NOMO-1 treated with dmso at 0.1 percent for 144 hours (cell line): ENCODE data around the gene EIF2B5.
A peak's percentile ranks its signal among the peaks of the same experiment; 100 is the strongest.

ENCODE experiments used
- DNase-seq: peaks from one replicate; lab custom pipeline; 2025; ENCODE audit not compliant: unreplicated experiment; lab: John Stamatoyannopoulos, UW

Gene EIF2B5

GRCh38 chr3:184173374-184173722 lies 38.2 kb downstream of the EIF2B5 start:
- DNase-seq, result no peak

GRCh38 chr3:184174284-184174645 lies 39.1 kb downstream of the EIF2B5 start:
- DNase-seq, result no peak

DNA sequence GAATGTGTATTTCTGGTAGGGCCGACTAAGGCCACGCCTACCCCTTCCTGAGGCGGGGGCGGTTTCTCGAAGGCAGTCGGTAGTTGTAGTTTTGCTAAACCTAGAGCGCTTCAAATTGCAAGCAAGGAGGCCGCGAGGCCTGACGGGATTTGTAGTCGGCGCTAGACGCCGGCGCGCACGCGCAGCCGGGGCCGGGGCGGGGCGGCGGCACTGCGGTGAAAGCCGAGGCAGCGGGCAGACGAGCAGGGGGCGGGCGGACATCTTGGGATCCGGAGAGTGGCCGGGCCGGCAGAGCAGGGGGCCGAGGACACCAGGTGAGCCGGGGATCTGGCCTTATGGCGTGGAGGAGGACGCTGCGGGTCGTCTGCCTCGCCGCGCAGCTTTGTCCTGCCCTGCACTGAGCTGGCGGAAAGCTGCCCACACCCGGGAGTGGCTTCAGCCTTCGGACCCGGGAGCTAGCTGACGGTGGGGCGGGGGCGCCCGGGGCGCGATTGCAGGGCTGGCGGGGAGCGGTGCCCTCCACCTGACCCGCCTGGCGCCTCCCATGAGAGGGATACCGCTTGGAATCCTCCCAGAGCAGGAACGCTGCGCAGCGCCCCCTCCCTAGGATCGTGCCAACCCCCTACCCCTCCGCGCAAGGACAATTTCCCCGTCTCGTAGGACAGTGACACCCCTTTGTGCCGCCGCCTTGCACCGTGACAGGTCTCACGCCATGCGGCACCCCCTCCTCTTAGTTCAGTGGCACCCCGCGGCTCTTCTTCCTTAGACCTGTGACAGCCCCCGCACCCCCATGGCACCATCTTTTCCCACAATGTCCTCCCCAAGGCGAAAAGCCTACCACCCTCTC lies 39.7 kb downstream of the EIF2B5 start, which contains the start of gene AP2M1:
TSS of gene AP2M1 (plus strand) at position 210 of the 847 bp plus-strand sequence. CDS start 2,139 bp downstream, outside the sequence.
- peak; percentile 100 for DNase-seq

- no peak for DNase-seq
Measured at GRCh38 chr3:184175506-184175905, 40.3 kb downstream of the EIF2B5 start.

- no peak for DNase-seq
Measured at GRCh38 chr3:184175981-184176376, 40.8 kb downstream of the EIF2B5 start.

DNA sequence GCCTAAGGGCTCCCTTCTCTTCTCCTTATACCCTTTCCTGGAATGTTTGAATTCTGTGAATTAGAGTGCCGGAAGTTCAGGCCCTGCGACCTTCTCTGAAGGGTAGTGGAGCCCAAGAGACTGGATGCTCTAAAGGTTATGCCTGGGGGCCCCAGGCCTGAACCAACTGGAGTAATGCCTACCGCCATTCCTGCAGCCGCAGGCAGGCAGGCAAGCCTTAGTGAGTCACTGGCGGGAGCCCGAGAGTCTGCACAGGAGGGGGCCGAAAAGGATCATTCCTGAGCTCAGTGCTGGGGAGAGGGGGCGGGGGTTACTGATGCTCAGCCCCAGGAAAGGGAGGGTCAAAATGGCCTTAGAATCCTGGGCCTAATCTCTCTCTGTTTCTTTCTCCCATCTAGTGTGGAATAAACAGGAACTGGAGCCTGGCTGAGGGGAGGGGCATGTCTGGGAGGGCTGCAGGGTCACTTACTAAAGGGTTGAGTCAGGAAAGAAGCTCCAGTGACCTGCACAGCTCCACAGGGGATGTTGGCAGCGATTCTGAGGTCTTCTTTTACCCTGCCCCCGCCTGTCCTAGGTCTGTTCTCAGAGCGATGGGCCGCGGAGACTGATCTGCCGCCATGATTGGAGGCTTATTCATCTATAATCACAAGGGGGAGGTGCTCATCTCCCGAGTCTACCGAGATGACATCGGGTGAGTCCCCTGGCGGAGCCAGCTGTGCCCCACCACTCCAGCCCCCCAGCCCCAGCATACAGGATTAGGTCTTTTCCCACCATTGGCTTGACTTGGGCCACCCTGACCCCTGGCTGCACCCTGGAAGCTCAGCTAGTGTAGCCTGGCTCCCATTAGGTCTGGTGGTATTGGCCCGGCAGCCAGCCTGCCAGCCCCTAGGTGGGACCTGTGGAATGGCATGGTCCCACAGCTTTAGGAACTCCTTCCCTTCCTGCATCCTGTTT lies 41.5 kb downstream of the EIF2B5 start:
- peak; percentile 65 for DNase-seq

GRCh38 chr3:184177331-184177731 lies 42.2 kb downstream of the EIF2B5 start:
- no peak for DNase-seq

DNA sequence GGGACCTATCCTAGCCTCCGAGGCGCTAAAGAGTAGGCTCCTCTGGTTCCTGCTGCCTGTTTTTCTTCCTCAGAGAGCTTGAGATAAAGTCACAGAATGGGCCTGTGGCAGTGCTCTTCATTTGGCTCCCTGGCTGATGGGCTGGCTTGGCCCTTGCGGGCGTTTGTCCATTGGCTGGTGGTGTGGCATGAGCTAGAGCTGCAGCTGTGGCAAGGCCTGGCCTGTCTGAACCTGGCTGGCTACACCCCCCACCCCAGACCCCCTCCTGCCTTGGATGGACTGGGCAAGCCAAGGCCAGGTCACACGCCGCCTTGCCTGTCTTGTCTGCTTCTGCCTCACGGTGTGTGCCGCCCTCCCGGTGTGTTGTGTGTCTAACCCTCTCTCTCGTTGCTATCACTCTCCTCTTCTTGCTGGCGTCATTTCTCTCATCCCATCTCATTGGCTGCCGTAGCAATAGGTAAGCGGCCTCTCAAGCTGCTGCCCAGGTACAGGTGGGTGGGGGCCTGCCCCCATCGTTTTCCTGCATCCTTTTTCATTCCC lies 42.7 kb downstream of the EIF2B5 start:
- no peak for DNase-seq

DNA sequence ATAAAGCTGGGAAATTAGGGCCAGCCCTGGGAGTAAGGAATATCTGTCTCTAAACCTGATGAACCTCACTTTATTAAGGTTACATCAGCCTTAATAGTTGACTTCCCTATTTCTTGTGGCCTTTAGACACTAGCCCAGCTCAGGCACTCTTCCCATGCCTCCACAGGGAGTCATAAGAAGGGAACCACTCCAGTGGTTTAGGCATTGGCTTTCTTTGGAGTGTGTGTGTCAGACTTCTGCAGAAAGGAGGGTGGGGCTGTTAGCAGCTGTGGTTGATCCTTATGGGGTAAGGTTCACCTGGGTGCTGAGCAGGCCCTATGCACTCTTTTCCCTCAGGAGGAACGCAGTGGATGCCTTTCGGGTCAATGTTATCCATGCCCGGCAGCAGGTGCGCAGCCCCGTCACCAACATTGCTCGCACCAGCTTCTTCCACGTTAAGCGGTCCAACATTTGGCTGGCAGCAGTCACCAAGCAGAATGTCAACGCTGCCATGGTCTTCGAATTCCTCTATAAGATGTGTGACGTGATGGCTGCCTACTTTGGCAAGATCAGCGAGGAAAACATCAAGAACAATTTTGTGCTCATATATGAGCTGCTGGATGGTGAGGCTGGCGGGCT lies 43.5 kb downstream of the EIF2B5 start:
- no peak for DNase-seq

DNA sequence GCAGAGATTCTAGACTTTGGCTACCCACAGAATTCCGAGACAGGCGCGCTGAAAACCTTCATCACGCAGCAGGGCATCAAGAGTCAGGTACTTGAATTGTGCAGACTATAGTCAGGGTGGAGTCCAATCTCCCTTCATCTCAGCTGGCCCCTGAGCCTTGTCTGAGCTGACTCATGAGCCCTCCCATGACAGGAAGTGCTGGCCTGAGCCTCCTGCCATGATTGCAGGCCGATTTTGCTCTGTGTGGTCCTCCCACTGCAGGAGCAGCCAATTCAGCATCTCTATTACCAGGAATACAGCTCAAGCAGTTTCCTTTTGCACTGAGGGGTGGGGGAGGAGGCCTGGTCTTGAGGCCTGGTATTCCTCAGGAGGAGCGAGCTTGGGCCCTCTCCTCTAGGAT lies 45.0 kb downstream of the EIF2B5 start:
- DNase-seq, result no peak

GRCh38 chr3:184181596-184181995 lies 46.4 kb downstream of the EIF2B5 start:
- DNase-seq, result no peak

- DNase-seq, result no peak
Measured at GRCh38 chr3:184183679-184184078, 48.5 kb downstream of the EIF2B5 start.

DNA sequence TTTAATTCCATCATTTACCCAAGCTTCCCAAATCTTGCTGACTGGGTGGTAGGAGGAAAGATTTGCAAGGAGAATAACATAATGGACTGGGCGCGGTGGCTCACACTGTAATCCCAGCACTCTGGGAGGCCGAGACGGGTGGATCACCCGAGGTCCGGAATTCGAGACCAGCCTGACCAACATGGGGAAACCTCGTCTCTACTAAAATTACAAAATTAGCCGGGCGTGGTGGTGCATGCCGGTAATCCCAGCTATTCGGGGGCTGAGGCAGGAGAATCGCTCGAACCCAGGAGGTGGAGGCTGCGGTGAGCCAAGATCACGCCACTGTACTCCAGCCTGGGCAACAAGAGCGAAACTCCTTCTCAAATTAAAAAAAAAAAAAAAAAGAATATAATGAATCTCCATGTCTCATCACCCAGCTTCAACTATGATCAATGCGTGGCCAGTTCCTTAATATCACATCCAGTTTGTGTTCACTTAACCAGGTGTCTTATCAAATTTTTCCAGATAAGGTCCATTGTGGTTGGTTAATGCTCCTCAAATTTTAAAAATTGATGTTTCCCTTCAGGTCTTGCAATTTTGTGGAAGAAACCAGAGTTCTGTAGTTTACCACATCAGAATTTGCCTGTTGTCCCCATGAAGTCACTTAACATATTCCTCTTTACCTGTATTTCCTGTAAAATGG lies 49.5 kb downstream of the EIF2B5 start:
- DNase-seq, result no peak

DNA sequence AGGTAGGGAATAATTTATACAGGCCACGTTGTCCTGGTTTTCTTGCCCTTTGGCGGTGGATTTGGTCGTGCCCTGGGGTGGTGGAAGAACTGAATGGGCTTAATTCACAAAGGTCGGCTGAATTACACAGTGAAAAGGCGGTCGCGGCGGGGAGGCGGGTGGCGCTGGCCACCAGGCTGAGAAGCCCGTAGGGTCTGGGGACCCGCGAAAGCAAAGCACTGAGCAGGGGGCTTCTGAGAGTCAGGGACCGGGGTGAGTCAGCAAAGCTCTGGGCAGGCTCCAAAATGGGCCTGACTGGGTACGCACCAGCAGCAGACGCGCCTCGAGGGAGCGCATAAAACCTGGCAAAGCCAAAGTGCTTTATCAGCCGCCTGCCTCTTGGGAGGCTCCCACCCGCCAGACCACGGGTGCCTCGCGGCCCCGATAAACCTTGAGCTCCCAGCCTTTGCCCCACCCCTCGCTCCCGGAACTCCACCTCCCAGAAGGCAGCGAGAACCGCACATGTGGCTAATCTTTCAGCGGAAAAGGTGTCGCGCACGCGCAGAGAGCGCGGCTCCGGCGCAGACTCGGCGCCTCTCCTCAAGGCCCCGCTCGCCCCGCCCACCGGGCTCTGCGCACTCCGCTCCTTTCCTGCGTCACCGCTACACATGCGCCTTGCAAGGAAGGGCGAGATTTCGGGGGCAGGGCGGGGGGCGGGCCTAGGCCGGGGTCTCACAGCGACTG lies 50.5 kb downstream of the EIF2B5 start:
- DNase-seq, result peak; percentile 100

DNA sequence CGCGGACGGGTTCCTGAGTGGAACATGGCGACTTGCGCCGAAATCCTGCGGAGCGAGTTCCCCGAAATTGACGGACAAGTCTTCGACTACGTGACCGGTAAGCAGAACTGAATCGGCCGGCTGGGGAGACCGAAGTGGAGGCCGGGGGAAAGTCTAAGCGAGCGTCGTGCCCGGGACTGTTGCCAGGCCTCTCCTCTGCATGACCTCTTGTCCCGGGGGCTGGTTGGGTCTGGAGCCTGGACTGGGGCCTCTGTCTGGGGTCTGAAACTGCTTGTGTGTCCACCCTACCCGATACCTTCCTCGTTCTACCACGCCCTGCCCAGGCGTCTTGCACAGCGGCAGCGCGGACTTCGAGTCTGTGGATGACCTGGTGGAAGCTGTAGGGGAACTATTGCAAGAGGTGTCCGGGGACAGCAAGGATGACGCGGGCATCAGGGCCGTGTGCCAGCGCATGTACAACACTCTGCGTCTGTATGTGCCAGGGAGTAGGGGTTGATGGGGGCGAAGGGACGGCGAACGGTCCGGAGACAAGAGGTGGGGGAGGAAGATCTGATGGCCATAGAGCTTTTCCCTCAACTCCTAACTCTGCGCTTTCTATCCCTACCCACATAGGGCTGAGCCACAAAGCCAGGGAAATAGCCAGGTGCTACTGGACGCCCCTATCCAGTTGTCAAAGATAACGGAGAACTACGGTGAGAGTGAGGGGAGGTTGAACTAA lies 51.2 kb downstream of the EIF2B5 start, which contains the start of gene ABCF3:
TSS of gene ABCF3 (plus strand) at position 16 of the 718 bp plus-strand sequence. CDS start at position 25, 9 bp downstream.
- DNase-seq, result peak; percentile 66

DNA sequence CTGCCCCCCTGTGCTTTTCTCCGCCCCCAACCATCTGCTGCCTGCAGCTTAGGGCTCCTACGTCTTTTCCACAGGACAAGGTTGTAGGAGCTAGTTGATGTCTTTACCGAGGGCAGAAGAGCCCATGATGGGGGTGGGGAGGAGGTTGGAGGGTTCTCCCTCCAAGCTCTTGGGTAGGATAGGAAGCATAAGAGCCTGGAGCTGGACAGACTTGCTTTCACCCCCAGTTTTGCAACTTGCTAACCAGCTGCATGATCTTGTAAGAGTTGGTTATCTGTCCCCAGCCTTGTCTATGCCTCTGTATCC lies 51.7 kb downstream of the EIF2B5 start:
- DNase-seq, result no peak

GRCh38 chr3:184188080-184188479 lies 52.9 kb downstream of the EIF2B5 start:
- DNase-seq, result no peak

GRCh38 chr3:184189421-184189820 lies 54.3 kb downstream of the EIF2B5 start:
- no peak for DNase-seq

- no peak for DNase-seq
Measured at GRCh38 chr3:184192889-184193288, 57.7 kb downstream of the EIF2B5 start.
